Hematopoietic multipotent progenitor cell treated with erythropoietin and hydrocortisone succinate and interleukin-3 and kit ligand, for 4 days (in vitro differentiated cells): ENCODE results near the gene CD63.
"Not testable (repeated sequence)": the region's sequence is repeated elsewhere in the genome, so short reads cannot be mapped to it uniquely, and the experiment has no call there.

Experiments used
- DNase-seq: peaks from one replicate; pipeline ENCODE4 v3.0.0-alpha.2; 2015

Gene CD63, protein sequence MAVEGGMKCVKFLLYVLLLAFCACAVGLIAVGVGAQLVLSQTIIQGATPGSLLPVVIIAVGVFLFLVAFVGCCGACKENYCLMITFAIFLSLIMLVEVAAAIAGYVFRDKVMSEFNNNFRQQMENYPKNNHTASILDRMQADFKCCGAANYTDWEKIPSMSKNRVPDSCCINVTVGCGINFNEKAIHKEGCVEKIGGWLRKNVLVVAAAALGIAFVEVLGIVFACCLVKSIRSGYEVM

GRCh38 chr12:55728939-55729818, at the start of gene CD63:
Gene CD63 (minus strand): TSS chr12:55729009. CDS start chr12:55728341, 668 bp downstream.
- peak; percentile 95 for DNase-seq

DNA sequence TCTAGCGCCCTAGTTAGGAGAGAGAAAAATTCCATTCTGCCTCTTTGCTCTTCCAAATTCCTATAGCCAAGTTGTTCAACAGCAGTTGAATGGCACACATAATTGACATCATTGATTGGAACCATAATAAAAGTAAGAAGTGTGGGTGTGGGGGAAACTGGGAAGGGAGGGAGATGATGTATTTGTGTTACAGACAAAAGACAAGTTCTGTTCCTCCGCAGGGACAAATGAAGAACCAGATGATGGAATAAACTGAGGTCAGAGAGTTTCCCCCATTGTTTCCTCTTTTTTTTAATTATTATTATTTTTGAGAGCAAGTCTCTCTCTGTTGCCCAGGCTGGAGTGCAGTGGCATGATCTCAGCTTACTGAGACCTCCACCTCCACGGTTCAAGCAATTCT, 49.0 kb upstream of the CD63 start:
- no peak for DNase-seq

DNA sequence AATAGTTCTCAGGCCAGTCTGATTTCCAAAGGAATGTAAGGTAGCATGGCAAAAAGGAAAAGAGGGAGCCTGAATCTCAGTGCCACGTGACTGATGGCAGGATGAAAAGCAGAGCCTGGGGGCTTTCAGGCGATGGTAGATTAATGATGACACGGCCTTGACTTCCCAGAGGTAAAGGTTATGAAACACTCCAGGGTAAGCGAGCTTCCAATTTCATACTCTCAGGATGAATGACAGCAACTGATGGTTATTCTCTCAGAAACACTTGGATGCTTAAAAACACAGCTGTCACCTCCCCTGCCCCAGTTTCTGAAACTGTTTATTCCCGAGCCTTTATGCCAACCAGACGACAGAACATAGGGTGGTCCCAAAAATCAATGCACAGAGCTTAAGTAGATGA, 42.9 kb upstream of the CD63 start:
- no peak for DNase-seq

GRCh38 chr12:55767156-55767555, 38.3 kb upstream of the CD63 start:
- DNase-seq = no peak

- DNase-seq = no peak
Observed at GRCh38 chr12:55765736-55766290, 37.0 kb upstream of the CD63 start.

GRCh38 chr12:55762646-55763045, 33.8 kb upstream of the CD63 start:
- no peak for DNase-seq

- DNase-seq = no peak
Observed at GRCh38 chr12:55760663-55761062, 31.9 kb upstream of the CD63 start.

DNA sequence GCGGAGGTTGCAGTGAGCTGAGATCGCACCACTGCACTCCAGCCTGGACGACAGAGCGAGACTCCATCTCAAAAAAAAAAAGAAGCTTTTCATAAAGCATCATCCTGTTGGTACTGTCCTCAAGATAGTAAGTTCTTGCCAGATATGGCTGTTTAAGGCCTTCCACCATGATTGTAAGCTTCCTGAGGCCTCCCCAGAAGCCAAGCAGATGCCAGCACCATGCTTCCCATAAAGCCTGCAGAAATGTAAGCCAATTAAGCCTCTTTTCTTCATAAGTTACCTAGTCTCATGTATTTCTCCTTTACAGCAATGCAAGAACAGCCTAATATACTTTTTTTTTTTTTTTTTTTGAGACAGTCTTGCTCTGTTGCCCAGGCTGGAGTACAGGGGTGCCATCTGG, 29.8 kb upstream of the CD63 start:
- DNase-seq = not testable (repeated sequence)

DNA sequence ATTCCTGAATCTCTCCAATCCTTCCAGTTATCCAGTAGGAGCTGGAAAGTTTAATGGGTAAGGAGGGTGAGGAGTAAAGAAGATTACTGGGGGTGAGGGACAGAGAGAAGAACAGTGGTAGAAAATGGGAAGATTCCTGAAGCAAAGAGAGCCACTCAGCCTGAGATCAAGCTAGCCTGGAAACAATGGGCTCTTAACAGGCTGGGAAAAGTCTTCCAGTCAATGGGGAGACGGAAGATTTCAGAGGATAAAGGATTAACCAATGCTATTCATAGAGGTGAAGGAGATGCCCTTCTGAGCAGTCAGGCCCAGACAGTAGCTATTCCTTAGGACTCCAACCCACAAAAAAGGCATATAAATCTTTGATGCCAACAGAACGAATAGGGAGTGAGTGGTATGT, 28.9 kb upstream of the CD63 start:
- DNase-seq = no peak

DNA sequence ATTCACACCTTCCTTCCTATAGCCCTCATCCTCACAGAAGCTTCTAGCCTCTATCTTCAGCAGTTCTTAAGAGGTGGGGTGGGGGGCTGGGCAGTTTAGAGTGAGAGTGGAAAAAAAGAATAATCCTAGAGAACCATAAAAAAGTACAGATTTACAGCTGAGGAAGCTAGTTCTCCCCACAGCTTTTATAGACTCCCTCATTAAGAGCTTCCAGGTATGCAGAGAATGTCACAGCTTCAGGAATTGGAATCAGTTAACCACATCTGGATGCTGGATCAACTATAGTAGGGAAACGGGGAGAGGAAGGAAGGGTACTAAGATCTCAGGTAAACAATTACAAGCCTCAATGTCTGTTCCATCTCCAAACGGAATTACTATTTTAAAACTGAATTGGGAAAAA, 26.4 kb upstream of the CD63 start:
- DNase-seq = no peak

GRCh38 chr12:55748230-55748993, 19.6 kb upstream of the CD63 start:
- no peak for DNase-seq

- DNase-seq = no peak
Observed at GRCh38 chr12:55746913-55747231, 18.1 kb upstream of the CD63 start.

DNA sequence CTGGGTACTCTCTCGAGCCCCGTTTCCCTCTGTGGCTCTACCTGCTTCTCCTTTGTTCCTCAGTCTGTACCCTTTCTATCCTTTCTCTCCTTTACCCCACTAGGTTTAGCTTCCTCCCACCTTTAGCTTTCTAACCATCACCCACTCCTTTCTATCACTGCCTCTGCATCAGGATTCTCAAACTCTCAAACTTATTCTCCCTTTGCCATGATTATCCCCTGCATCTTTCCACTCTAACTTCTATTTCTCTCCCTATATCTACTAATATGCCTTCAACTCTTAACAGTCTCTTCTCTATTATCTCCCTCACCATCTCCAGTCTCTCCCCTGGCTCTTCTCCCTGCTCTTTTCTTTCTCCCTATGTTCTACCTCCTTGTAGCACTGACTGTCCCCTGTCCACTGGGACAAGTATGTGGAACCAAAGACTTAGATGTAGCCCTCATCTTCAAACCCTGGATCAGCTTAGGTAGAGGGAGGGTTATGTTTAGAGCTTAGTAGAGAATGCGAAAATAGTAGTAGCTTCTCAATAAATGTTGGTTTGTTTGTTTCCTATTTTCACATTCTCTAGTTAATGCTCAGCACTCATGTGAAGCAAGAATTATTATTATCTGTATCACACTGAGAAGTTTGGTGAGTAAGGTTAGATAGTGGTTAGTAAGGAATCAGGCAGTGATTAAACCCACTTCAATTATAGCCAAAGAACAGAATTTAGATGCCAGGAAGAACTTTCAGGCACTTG, 17.5 kb upstream of the CD63 start:
- no peak for DNase-seq

DNA sequence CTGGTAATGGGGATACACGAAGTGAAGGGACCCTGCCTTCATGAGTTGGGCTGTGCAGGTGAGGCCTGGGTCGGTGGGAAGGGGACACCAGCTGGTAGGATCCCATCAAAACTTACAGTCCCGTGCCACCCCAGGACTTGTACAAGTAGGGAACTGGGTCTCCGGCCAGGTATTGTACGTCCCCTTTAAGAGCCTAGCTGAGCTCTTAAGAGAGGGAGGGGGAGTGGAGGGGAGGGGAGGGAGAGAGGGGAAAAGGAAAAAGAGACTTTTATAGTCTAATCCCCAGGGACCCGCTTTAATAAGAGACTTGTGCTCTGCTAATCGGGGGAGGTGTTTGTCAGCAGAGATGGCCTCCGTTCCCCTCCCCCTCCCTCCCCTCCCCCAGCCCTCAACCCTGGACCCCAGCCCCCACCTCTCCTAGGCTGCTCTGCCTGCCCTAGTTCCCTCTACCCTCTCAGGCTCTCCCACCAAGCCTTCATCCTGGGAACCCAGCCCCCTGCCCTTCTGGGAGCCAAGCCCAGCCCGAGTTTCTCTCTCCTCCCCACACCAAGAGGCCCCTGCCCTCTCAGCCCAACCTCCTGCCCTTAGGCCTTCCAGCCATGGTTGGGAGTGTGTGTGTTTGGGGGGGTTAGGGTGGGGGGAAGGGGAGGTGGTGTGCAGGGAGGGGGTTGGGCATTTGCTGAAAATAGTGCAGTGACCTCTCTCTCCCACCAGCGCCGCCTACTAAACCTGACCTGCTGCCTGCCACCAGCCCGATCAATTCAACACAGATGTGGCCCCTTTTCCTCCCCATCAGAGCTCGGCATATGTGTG, 16.8 kb upstream of the CD63 start:
- peak; percentile 46 for DNase-seq

GRCh38 chr12:55744340-55745030, 15.7 kb upstream of the CD63 start:
- peak; percentile 36 for DNase-seq

- peak; percentile 87 for DNase-seq
Observed at GRCh38 chr12:55743406-55744339, 14.9 kb upstream of the CD63 start.

- DNase-seq = peak; percentile 93
Observed at GRCh38 chr12:55742719-55743405, 14.1 kb upstream of the CD63 start, which contains the start of gene GDF11. Gene GDF11 (plus strand): TSS chr12:55743122. CDS start chr12:55743317, 195 bp downstream.

GRCh38 chr12:55741931-55742680, 13.3 kb upstream of the CD63 start:
- DNase-seq = no peak

DNA sequence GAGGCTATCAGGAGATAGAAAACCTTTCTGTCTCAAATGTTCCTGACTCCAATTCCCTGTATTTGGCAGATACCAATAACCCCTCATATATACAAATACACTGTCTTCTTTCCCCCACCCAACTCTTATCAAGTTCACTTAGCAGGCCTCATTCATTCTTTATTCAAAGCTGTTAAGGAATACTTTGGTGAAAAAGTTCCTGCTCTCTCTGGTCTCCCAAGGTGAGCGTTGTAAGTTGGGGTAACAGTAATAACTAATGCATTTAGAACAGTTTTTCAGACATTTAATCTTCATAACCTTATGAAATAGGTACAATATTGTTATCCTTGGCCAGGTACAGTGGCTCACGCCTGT, 10.2 kb upstream of the CD63 start:
- DNase-seq = no peak
